SU-DHL-6 (cell line): Measurements from ENCODE around the gene RAD51AP2.

ENCODE experiments used
- EZH2phosphoT487 ChIP-seq: fragments of 200-600 bp; sonication (generic), shearing (Covaris generic); conservative IDR thresholded peaks from 2 replicates; pipeline ENCODE4 v1.6.1; 2018; ENCODE audit warnings: mild to moderate bottlenecking, antibody characterized with exemption, low read length, moderate library complexity, mixed read lengths
- TF ChIP-seq, protein P1 (sequence below): fragments of 200-600 bp; sonication (generic); IDR thresholded peaks from one replicate; pipeline ENCODE4 v1.5.1; 2017; ENCODE audit warnings: antibody characterized with exemption, mild to moderate bottlenecking, low read length, moderate library complexity; ENCODE audit not compliant: insufficient read depth, poor library complexity, severe bottlenecking

DNA sequence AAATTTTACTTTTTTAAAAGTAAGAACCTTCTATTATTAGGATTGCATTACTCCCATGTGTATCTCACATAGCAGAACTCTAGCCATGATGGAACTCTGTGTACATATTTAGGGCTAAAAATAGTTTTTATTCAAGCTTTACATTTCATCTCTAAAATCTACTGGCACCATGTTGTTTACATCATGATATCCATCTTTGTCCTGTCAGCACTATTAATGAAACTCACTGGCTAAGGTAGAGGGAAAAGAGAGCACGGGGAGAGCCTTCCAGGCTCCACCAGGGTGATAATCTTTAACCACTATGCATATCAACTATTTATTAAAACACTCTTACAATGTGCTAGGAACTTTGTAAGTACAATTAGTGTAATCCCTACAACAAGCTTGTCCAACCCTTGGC lies 34.7 kb downstream of the RAD51AP2 start:
- TF ChIP-seq, protein P1, sequence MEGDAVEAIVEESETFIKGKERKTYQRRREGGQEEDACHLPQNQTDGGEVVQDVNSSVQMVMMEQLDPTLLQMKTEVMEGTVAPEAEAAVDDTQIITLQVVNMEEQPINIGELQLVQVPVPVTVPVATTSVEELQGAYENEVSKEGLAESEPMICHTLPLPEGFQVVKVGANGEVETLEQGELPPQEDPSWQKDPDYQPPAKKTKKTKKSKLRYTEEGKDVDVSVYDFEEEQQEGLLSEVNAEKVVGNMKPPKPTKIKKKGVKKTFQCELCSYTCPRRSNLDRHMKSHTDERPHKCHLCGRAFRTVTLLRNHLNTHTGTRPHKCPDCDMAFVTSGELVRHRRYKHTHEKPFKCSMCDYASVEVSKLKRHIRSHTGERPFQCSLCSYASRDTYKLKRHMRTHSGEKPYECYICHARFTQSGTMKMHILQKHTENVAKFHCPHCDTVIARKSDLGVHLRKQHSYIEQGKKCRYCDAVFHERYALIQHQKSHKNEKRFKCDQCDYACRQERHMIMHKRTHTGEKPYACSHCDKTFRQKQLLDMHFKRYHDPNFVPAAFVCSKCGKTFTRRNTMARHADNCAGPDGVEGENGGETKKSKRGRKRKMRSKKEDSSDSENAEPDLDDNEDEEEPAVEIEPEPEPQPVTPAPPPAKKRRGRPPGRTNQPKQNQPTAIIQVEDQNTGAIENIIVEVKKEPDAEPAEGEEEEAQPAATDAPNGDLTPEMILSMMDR = no peak
- TF ChIP-seq EZH2phosphoT487 = no peak
